Thyroid gland (tissue), 4 donors: ENCODE measurements around the gene TSPO2. TPM values are rescaled to one million over a fixed set of nuclear protein-coding genes. Genes with fewer than 3 reads are reported as not detected.

Experiments
- DNase-seq, 2 donors: peaks; one replicate each; pipeline ENCODE4 v3.0.0-alpha.2; 2019
- H3K27ac ChIP-seq, 3 donors: fragments of 200-600 bp; sonication (generic); 1 replicate in 2 of 3; 2 replicates in 1 of 3; pipeline ENCODE4 v1.5.1; 2016 to 2019; ENCODE audit warnings: mild to moderate bottlenecking in 1 of 3, moderate library complexity in 1 of 3
- H3K27me3 ChIP-seq: fragments of 200-600 bp; sonication (generic); one replicate; pipeline ENCODE4 v1.5.1; 2019
- H3K36me3 ChIP-seq, 2 donors: fragments of 200-600 bp; sonication (generic); one replicate each; pipeline ENCODE4 v1.5.1; 2016 to 2019
- H3K4me1 ChIP-seq, 2 donors: fragments of 200-600 bp; sonication (generic); one replicate each; pipeline ENCODE4 v1.5.1; 2017 to 2019
- H3K4me3 ChIP-seq, 3 donors: fragments of 200-600 bp; sonication (generic); replicated peaks in 1 of 3; 1 replicate in 2 of 3; 2 replicates in 1 of 3; pipeline ENCODE4 v1.5.1; 2016; ENCODE audit warnings: mild to moderate bottlenecking in 1 of 3
- H3K9me3 ChIP-seq: fragments of 200-600 bp; sonication (generic); one replicate; pipeline ENCODE4 v1.5.1; 2017
- CTCF ChIP-seq, 6 experiments: fragments of 200-600 bp in 3 of 6; fragments of 450-650 bp in 3 of 6; sonication (generic) in 3 of 6; IDR thresholded peaks; one replicate each; pipeline ENCODE4 v1.5.1; 2016 to 2019; ENCODE audit warnings: antibody characterized with exemption in 6 of 6, mild to moderate bottlenecking in 2 of 6, inconsistent platforms in 1 of 6, moderate library complexity in 1 of 6
- POLR2A ChIP-seq, 2 donors: fragments of 450-650 bp; IDR thresholded peaks; one replicate each; pipeline ENCODE4 v1.6.1; 2017; ENCODE audit warnings: antibody characterized with exemption in 2 of 2, mild to moderate bottlenecking in 2 of 2, moderate library complexity in 1 of 2
- WGBS, 2 donors: methylation state at CpG; one replicate each; pipeline ENCODE4 v1.1.5; 2017; 5-methylcytosine and 5-hydroxymethylcytosine counted together
- intact Hi-C: fragments of 100-400 bp; cut with DNase I; formaldehyde crosslinking; loops from one replicate; pipeline ENCODE4 v1.15.1; 2023
- total RNA-seq, 4 donors: library from RNA; depleted of rRNA; stranded (reverse); fragments of >200 nt; gene quantifications; one replicate each; pipeline ENCODE4 v1.2.3, GENCODE V29; 2016

Gene TSPO2
- total RNA-seq, 4 donors from 2014 or later = not detected

GRCh38 chr6:41078101-41078500 lies 35.8 kb downstream of the TSPO2 start:
- Histone ChIP-seq H3K4me3 (no peak overlapping the region), H3K27ac (no peak overlapping the region), H3K9me3 (no peaks in the 10 kb centered on the region), H3K27me3 (no peaks in the 10 kb centered on the region), H3K36me3 (peaks cover 3 to 4% of the 10 kb centered on the region in 2 donors), H3K4me1 (peaks cover 30 to 38% of the 10 kb centered on the region in 2 donors)
- 94 to 95% methylated on average over 3 of the region's 3 CpGs for WGBS, 2 donors
- no peak for DNase-seq
- intact Hi-C loops = no loop called here
- TF ChIP-seq CTCF (IDR thresholded peaks at IDR 0.05) (no peak), POLR2A (IDR thresholded peaks at IDR 0.05) (no peak)

DNA sequence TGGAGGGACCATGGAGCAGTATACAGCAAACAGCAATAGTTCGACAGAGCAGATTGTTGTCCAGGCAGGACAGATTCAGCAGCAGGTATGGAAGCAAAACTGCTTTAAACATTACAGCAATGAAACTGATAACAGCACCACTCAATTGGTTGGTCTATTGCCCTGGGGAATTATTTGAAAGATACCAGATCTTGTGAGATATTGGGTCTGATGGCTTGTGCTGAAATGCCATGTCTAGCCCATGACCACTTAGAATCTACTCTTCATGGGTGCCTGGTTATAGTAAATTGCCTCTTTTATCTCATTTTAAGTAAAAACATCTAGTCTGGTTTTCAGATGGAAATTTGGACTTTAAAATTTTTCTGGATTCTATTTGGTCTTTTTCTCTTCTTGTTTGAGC lies 36.8 kb downstream of the TSPO2 start:
- H3K36me3 ChIP-seq = peaks cover 3 to 5% of the 10 kb centered on the region in 2 donors

DNA sequence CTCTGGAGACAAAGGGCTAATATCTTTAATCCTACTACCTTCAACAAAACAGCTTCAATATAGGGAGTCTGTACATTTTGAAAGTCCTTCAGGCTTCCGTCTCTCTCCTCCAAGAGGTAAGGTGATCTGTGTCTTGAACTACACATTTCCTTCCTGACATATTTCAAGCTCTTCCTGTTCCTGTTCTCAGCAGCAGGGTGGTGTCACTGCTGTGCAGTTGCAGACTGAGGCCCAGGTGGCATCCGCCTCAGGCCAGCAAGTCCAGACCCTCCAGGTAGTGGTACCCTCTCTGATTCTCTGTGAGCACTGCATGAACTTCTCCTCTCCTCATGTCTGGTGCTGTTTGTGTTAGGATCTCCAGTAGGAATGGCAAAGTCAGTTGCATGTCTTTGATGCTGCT lies 38.4 kb downstream of the TSPO2 start:
- no peaks in the 10 kb centered on the region for H3K9me3 ChIP-seq
- H3K27me3 ChIP-seq = no peaks in the 10 kb centered on the region
- peaks cover 10 to 12% of the 10 kb centered on the region in 2 donors for H3K36me3 ChIP-seq
- H3K4me3 ChIP-seq = no peak overlapping the region
- 86 to 93% methylated on average over 2 of the region's 2 CpGs for WGBS, 2 donors
- peaks cover 19 to 28% of the 10 kb centered on the region in 2 donors for H3K4me1 ChIP-seq
- intact Hi-C loops = no loop called here
- TF ChIP-seq POLR2A (IDR thresholded peaks at IDR 0.05) (no peak), CTCF (IDR thresholded peaks at IDR 0.05) (no peak)
- DNase-seq = no peak
- H3K27ac ChIP-seq = no peak overlapping the region

More for the DNA sequence above, 36.8 kb downstream of the TSPO2 start:
- no peak overlapping the region for H3K27ac ChIP-seq
- intact Hi-C loops = no loop called here
- H3K4me3 ChIP-seq = no peak overlapping the region
- no peak for DNase-seq
- no peaks in the 10 kb centered on the region for H3K9me3 ChIP-seq
- H3K4me1 ChIP-seq = peaks cover 27 to 43% of the 10 kb centered on the region in 2 donors
- TF ChIP-seq CTCF (IDR thresholded peaks at IDR 0.05) (no peak), POLR2A (IDR thresholded peaks at IDR 0.05) (no peak)
- 100% methylated on average over 1 of the region's 1 CpG for WGBS, 2 donors
- no peaks in the 10 kb centered on the region for H3K27me3 ChIP-seq

DNA sequence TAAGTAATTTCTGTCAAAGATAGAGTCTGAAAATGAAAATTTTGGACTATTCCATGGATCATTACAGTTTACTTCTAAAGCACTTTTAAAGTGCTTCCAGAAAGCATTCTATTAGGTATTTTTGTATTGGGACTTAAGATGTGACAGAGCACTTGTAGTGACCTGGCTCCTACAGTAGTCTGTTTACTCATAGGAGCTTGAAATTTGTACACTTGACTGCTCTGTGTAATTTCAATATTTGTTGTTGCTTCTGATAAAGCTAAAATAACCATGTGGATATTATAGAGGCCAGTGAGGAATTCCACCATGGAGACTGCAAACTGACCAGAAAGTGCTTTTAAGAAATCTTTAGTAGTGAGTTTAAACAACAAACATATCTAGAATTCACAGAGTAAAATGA lies 40.8 kb downstream of the TSPO2 start:
- H3K4me3 ChIP-seq = no peak overlapping the region
- H3K4me1 ChIP-seq = peaks cover 2 to 12% of the 10 kb centered on the region in 2 donors
- TF ChIP-seq POLR2A (IDR thresholded peaks at IDR 0.05) (no peak), CTCF (IDR thresholded peaks at IDR 0.05) (no peak)
- no peak for DNase-seq
- H3K9me3 ChIP-seq = no peaks in the 10 kb centered on the region
- H3K36me3 ChIP-seq = peaks cover 10 to 12% of the 10 kb centered on the region in 2 donors
- H3K27ac ChIP-seq = peak overlapping the region in 1 of 3 donors; percentile 3
- intact Hi-C loops = no loop called here
- no peaks in the 10 kb centered on the region for H3K27me3 ChIP-seq

DNA sequence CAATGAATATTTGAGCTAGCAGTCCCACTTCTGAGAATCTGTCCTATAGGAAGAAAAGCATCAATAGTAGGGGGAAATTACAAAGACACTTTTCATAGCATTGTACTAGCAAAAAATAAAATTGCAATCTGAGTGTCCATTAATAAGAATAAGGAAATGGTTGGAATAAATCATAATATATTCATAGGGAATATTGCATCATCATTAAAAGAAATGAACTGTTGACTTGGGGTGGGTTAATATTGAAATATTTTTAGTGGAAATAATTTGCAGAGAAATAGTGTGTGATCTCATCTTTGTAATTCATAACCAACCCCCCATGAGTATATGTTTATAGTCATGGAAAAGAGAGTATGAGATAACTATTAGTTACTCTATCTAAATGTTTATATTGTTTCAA lies 42.9 kb downstream of the TSPO2 start:
- DNase-seq = no peak
- intact Hi-C loops = no loop called here
- no peaks in the 10 kb centered on the region for H3K27me3 ChIP-seq
- no peak overlapping the region for H3K27ac ChIP-seq
- H3K36me3 ChIP-seq = peaks cover 18 to 21% of the 10 kb centered on the region in 2 donors
- H3K9me3 ChIP-seq = no peaks in the 10 kb centered on the region
- no peak for TF ChIP-seq POLR2A (IDR thresholded peaks at IDR 0.05)
- TF ChIP-seq CTCF (IDR thresholded peaks at IDR 0.05) = no peak
- H3K4me3 ChIP-seq = no peak overlapping the region
- H3K4me1 ChIP-seq = peaks cover 10 to 18% of the 10 kb centered on the region in 2 donors
